ENCODE measurements around the gene SPRY2.

DNA sequence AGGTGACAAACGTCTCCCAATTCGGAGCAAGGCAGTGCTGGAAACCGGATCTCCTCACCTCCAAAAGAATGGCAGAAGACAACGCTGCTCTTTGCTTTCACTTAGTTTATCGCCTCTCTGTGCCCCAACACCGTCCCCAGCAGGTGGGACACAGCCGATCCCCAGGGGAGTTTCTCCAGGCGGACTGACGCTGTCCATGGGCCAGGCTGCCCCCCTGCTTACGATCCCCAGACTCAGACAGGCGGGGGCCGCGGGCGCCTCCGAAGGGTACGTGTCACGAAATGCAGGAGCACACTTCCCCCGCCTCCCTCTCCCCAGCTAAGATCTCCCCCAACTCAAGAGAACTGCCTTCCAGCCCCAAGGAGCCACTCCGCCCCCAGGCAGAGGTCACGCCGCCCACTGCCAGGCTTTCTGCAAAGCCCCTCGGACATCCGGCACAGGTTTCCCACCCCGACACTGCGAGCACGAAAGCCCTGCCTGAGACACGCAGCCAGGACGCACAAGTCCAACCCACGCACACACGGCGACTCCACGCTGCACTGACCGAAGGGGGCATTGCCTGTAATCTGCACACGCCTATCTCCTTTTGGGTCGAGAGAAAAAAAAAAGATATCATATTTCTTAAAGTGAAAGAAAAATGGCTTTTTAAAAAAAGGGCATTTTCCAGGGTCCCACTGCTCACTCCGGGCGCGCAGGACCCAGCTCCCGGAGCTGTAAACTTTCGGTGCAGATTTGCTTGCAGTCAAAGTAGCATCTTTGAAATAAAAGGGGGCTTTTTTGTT is 2.0 kb downstream of the SPRY2 start:
- TF ChIP-seq POLR2A (IDR thresholded peaks at IDR 0.05), result no peak
- TF ChIP-seq, protein P1, sequence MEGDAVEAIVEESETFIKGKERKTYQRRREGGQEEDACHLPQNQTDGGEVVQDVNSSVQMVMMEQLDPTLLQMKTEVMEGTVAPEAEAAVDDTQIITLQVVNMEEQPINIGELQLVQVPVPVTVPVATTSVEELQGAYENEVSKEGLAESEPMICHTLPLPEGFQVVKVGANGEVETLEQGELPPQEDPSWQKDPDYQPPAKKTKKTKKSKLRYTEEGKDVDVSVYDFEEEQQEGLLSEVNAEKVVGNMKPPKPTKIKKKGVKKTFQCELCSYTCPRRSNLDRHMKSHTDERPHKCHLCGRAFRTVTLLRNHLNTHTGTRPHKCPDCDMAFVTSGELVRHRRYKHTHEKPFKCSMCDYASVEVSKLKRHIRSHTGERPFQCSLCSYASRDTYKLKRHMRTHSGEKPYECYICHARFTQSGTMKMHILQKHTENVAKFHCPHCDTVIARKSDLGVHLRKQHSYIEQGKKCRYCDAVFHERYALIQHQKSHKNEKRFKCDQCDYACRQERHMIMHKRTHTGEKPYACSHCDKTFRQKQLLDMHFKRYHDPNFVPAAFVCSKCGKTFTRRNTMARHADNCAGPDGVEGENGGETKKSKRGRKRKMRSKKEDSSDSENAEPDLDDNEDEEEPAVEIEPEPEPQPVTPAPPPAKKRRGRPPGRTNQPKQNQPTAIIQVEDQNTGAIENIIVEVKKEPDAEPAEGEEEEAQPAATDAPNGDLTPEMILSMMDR (IDR thresholded peaks at IDR 0.05), result peak in 1 of 3 experiments; percentile 22

Data from vagina (tissue), 2 donors.